Measurements from ENCODE around the gene CECR2. TPM values are rescaled to one million over a fixed set of nuclear protein-coding genes. Genes with fewer than 3 reads are reported as not detected.

The CECR2 gene
- polyA plus RNA-seq, 1 of the 3 experiments (the other 2 are of a cell fraction): not detected

- TF ChIP-seq EP300 (IDR thresholded peaks at IDR 0.05; ENCODE audit: borderline replicate concordance in 1 of 2, low read depth in 1 of 2, low read length in 1 of 2) (no peak), TEAD4 (IDR thresholded peaks at IDR 0.05; ENCODE audit: borderline replicate concordance, insufficient read depth) (no peak), RCOR1 (IDR thresholded peaks at IDR 0.05; ENCODE audit: low read length) (no peak), ZBTB33 (IDR thresholded peaks at IDR 0.05; ENCODE audit: borderline replicate concordance, low read depth) (no peak)
- TF ChIP-seq, protein P1, sequence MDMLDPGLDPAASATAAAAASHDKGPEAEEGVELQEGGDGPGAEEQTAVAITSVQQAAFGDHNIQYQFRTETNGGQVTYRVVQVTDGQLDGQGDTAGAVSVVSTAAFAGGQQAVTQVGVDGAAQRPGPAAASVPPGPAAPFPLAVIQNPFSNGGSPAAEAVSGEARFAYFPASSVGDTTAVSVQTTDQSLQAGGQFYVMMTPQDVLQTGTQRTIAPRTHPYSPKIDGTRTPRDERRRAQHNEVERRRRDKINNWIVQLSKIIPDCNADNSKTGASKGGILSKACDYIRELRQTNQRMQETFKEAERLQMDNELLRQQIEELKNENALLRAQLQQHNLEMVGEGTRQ (IDR thresholded peaks at IDR 0.05; ENCODE audit: borderline replicate concordance, low read depth, low read length): no peak
Measured at GRCh38 chr22:17337639-17338038, 31.6 kb upstream of the CECR2 start (continued).

DNA sequence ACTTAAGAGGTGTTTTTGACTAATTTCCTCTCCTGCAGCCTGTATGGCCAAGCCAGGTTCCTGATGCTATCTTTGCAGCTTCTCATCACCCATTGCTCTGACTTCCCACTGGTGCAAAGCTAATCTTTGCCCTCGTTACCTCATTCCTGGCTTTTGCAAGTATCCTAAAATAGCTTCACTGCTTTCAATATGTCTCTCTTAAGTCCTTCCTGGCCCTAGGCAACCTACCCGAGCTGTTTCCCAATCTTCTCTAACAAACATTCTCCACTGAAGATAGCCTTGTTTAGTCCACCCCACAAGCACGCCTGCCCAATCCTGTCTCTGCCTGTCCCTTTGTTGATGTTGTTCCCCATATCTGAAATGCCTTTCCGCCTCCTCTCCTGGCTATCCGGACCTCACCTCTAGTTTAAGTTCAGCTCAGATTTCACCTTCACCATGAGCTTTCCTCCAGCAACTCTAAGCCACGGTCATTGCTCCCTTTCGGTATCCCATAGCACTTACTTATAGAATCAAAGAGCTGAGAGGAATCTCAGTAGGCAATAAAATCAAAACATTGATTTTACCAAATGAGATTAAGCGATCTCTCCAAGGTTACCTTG, 30.1 kb upstream of the CECR2 start:
- H3K36me3 ChIP-seq (replicated peaks in 1 of 2; ENCODE audit: control insufficient read depth in 1 of 2, insufficient read depth in 2 of 2, low read length in 1 of 2): no peaks in the 10 kb centered on the region
- H3K4me1 ChIP-seq (ENCODE audit: control insufficient read depth in 1 of 2, insufficient read depth in 2 of 2, low read depth in 1 of 2, low read length in 1 of 2): no peaks in the 10 kb centered on the region
- WGBS (ENCODE audit: low lambda C conversion rate): 6% methylated on average over 8 of the region's 8 CpGs
- no peak overlapping the region for H3K4me3 ChIP-seq (ENCODE audit: low read depth in 2 of 2, low read length in 1 of 2)
- DNase-seq: no peak
- ChIA-PET POLR2A (interaction anchor here (0.6 kb wide), 1 partner anchor 248 kb away, joined by 3 read pairs; no protein-coding TSS in a partner anchor), CTCF (no interaction called here)
- no peaks in the 10 kb centered on the region for H3F3A ChIP-seq (replicated peaks; ENCODE audit: insufficient read depth)
- no peak overlapping the region for H3K27ac ChIP-seq (ENCODE audit: low read depth in 2 of 2, low read length in 1 of 2)
- H3K9me2 ChIP-seq: no peaks in the 10 kb centered on the region
- H2AFZ ChIP-seq (ENCODE audit: low read depth): no peak overlapping the region
- H3K4me2 ChIP-seq: no peak overlapping the region
- no peak overlapping the region for H3K9ac ChIP-seq
- H3K9me3 ChIP-seq: no peaks in the 10 kb centered on the region
- H3K27me3 ChIP-seq (ENCODE audit: insufficient read depth): peaks cover 51% of the 10 kb centered on the region
- TF ChIP-seq MAX (IDR thresholded peaks at IDR 0.05; ENCODE audit: low read depth) (no peak), FOXJ3 (CRISPR knock-in tag; IDR thresholded peaks at IDR 0.05) (no peak), RFX5 (IDR thresholded peaks at IDR 0.05; ENCODE audit: low read length) (no peak), GATA2 (CRISPR knock-in tag; IDR thresholded peaks at IDR 0.05) (no peak), CTCF (IDR thresholded peaks at IDR 0.05) (no peak), FOSL2 (IDR thresholded peaks at IDR 0.05; ENCODE audit: borderline replicate concordance, low read depth) (no peak)
- H3K79me2 ChIP-seq (ENCODE audit: insufficient read depth): no peaks in the 10 kb centered on the region
- no peaks in the 10 kb centered on the region for H4K20me1 ChIP-seq (ENCODE audit: insufficient read depth)
